Body of pancreas (tissue), 4 donors: ENCODE results near the gene FAM3A. TPM values are rescaled to one million over a fixed set of nuclear protein-coding genes. Genes with fewer than 3 reads are reported as not detected.
A peak's percentile ranks its signal among the peaks of the same experiment; 100 is the strongest.

Experiments
- ATAC-seq: fragments of 150-250 bp; one replicate; pipeline ENCODE4 v1.9.1; 2016
- DNase-seq, 4 donors: peaks; one replicate each; pipeline ENCODE4 v3.0.0-alpha.2; 2019
- H3K27ac ChIP-seq, 4 donors: fragments of 200-600 bp; sonication (generic); 1 replicate in 3 of 4; 2 replicates in 1 of 4; pipeline versions ENCODE4 v1.5.1 to v1.6.1; 2016 to 2019; ENCODE audit warnings: mild to moderate bottlenecking in 1 of 4, mixed read lengths in 1 of 4, moderate library complexity in 1 of 4
- H3K27me3 ChIP-seq, 2 donors: fragments of 200-600 bp; sonication (generic); one replicate each; pipeline ENCODE4 v1.6.0; 2016; ENCODE audit warnings: mild to moderate bottlenecking in 1 of 2
- H3K36me3 ChIP-seq, 2 donors: fragments of 200-600 bp; sonication (generic); replicated peaks in 1 of 2; 2 replicates each; pipeline ENCODE4 v1.5.1; 2016; ENCODE audit warnings: low read depth in 2 of 2; ENCODE audit not compliant: insufficient read depth in 1 of 2
- H3K4me1 ChIP-seq: fragments of 200-600 bp; sonication (generic); one replicate; pipeline ENCODE4 v1.6.0; 2016
- H3K4me3 ChIP-seq, 2 donors: fragments of 200-600 bp; sonication (generic); 1 replicate in 1 of 2; 2 replicates in 1 of 2; pipeline ENCODE4 v1.5.1; 2016 to 2019
- H3K9me3 ChIP-seq, 3 donors: fragments of 200-600 bp; sonication (generic); 1 replicate in 2 of 3; 2 replicates in 1 of 3; pipeline ENCODE4 v1.5.1; 2016
- CTCF ChIP-seq, 7 experiments: fragments of 450-650 bp in 4 of 7; fragments of 200-600 bp in 3 of 7; sonication (generic) in 3 of 7; IDR thresholded peaks; one replicate each; pipeline ENCODE4 v1.5.1; 2016 to 2019; ENCODE audit warnings: antibody characterized with exemption in 7 of 7
- POLR2A ChIP-seq, 3 donors: fragments of 450-650 bp; IDR thresholded peaks; one replicate each; pipeline ENCODE4 v1.6.1; 2016; ENCODE audit warnings: antibody characterized with exemption in 3 of 3, mild to moderate bottlenecking in 2 of 3
- WGBS, 2 donors: methylation state at CpG; one replicate each; pipeline ENCODE4 v1.1.5; 2017; 5-methylcytosine and 5-hydroxymethylcytosine counted together
- intact Hi-C: fragments of 100-400 bp; cut with DNase I; formaldehyde crosslinking; loops from one replicate; pipeline ENCODE4 v1.15.1; 2023
- total RNA-seq, 2 donors: library from RNA; depleted of rRNA; stranded (reverse); fragments of >200 nt; gene quantifications; one replicate each; pipeline ENCODE4 v1.1.0, GENCODE V29; 2016

Gene FAM3A
- total RNA-seq, 2 donors from 2014 or later: 32.3 to 48.3 TPM

- Histone ChIP-seq H3K4me1 (peaks cover 10% of the 10 kb centered on the region), H3K27ac (peak overlapping the region; percentile 51 to 90 (median 71)), H3K4me3 (no peak overlapping the region), H3K9me3 (no peaks in the 10 kb centered on the region), H3K36me3 (no peaks in the 10 kb centered on the region), H3K27me3 (no peaks in the 10 kb centered on the region)
- TF ChIP-seq CTCF (IDR thresholded peaks at IDR 0.05) (no peak), POLR2A (IDR thresholded peaks at IDR 0.05) (no peak)
- WGBS, 2 donors: 54 to 69% methylated on average over 19 to 20 of the region's 24 CpGs
- intact Hi-C loops: no loop called here
- ATAC-seq (no peak), DNase-seq (no peak)
Measured at GRCh38 chrX:154477891-154478477, 38.0 kb downstream of the FAM3A start.

- peaks cover 10% of the 10 kb centered on the region for H3K4me1 ChIP-seq
- no peak for ATAC-seq
- no peak for TF ChIP-seq CTCF (IDR thresholded peaks at IDR 0.05)
- no peak for TF ChIP-seq POLR2A (IDR thresholded peaks at IDR 0.05)
- 90 to 92% methylated on average over 8 of the region's 8 CpGs for WGBS, 2 donors
- H3K27me3 ChIP-seq: no peaks in the 10 kb centered on the region
- H3K9me3 ChIP-seq: no peaks in the 10 kb centered on the region
- H3K27ac ChIP-seq: no peak overlapping the region
- H3K4me3 ChIP-seq: no peak overlapping the region
- no peak for DNase-seq
- intact Hi-C loops: no loop called here
- H3K36me3 ChIP-seq: no peaks in the 10 kb centered on the region
Measured at GRCh38 chrX:154476821-154477220, 39.2 kb downstream of the FAM3A start.

GRCh38 chrX:154473683-154474082, 42.3 kb downstream of the FAM3A start:
- DNase-seq (no peak), ATAC-seq (no peak)
- Histone ChIP-seq H3K27me3 (no peaks in the 10 kb centered on the region), H3K36me3 (peaks cover 0 to 2% of the 10 kb centered on the region in 2 donors), H3K4me3 (no peak overlapping the region), H3K9me3 (no peaks in the 10 kb centered on the region), H3K4me1 (peaks cover 6% of the 10 kb centered on the region), H3K27ac (no peak overlapping the region)
- intact Hi-C loops: no loop called here
- WGBS, 2 donors: 64 to 72% methylated on average over 3 to 5 of the region's 7 CpGs
- no peak for TF ChIP-seq POLR2A (IDR thresholded peaks at IDR 0.05)
- no peak for TF ChIP-seq CTCF (IDR thresholded peaks at IDR 0.05)

- TF ChIP-seq POLR2A (IDR thresholded peaks at IDR 0.05) (no peak), CTCF (IDR thresholded peaks at IDR 0.05) (no peak)
- Histone ChIP-seq H3K27ac (no peak overlapping the region), H3K9me3 (no peaks in the 10 kb centered on the region), H3K36me3 (peaks cover 0 to 2% of the 10 kb centered on the region in 2 donors), H3K27me3 (no peaks in the 10 kb centered on the region), H3K4me3 (no peak overlapping the region), H3K4me1 (peaks cover 3% of the 10 kb centered on the region)
- no peak for DNase-seq
- no peak for ATAC-seq
- intact Hi-C loops: no loop called here
- WGBS, 2 donors: 75 to 85% methylated on average over 13 to 20 of the region's 28 CpGs
Measured at GRCh38 chrX:154472685-154473632, 43.1 kb downstream of the FAM3A start.
